ENCODE measurements around the gene LTBP3. TPM values are rescaled to one million over a fixed set of nuclear protein-coding genes. Genes with fewer than 3 reads are reported as not detected.

The LTBP3 gene
- total RNA-seq, 4 donors from 2014 or later, result 48.7 to 467 (median 140) TPM

DNA sequence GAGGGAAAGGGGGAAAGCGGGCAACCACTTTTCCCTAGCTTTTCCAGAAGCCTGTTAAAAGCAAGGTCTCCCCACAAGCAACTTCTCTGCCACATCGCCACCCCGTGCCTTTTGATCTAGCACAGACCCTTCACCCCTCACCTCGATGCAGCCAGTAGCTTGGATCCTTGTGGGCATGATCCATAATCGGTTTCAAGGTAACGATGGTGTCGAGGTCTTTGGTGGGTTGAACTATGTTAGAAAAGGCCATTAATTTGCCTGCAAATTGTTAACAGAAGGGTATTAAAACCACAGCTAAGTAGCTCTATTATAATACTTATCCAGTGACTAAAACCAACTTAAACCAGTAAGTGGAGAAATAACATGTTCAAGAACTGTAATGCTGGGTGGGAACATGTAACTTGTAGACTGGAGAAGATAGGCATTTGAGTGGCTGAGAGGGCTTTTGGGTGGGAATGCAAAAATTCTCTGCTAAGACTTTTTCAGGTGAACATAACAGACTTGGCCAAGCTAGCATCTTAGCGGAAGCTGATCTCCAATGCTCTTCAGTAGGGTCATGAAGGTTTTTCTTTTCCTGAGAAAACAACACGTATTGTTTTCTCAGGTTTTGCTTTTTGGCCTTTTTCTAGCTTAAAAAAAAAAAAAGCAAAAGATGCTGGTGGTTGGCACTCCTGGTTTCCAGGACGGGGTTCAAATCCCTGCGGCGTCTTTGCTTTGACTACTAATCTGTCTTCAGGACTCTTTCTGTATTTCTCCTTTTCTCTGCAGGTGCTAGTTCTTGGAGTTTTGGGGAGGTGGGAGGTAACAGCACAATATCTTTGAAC, 52.5 kb downstream of the LTBP3 start:
- intact Hi-C loops (cut with DNase I; ENCODE audit: low total_unique reads), result loop anchor here (5.0 kb wide), 1 partner anchor 33 kb away; no protein-coding TSS in a partner anchor
- H3K36me3 ChIP-seq, result peaks cover 0 to 56% (median 27%) of the 10 kb centered on the region in 4 donors
- peaks cover 5 to 56% (median 39%) of the 10 kb centered on the region in 4 donors for H3K4me1 ChIP-seq

DNA sequence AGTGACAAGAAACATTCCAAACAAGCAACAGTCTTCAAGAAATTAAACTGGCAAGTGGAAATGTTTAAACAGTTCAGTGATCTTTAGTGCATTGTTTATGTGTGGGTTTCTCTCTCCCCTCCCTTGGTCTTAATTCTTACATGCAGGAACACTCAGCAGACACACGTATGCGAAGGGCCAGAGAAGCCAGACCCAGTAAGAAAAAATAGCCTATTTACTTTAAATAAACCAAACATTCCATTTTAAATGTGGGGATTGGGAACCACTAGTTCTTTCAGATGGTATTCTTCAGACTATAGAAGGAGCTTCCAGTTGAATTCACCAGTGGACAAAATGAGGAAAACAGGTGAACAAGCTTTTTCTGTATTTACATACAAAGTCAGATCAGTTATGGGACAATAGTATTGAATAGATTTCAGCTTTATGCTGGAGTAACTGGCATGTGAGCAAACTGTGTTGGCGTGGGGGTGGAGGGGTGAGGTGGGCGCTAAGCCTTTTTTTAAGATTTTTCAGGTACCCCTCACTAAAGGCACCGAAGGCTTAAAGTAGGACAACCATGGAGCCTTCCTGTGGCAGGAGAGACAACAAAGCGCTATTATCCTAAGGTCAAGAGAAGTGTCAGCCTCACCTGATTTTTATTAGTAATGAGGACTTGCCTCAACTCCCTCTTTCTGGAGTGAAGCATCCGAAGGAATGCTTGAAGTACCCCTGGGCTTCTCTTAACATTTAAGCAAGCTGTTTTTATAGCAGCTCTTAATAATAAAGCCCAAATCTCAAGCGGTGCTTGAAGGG, 53.3 kb downstream of the LTBP3 start:
- DNase-seq, result no peak
- in situ Hi-C loops (cut with MboI; ENCODE audit: low pct_ligation_motif_present in 1 of 4, low pct_unique_long_range_greater_than_20kb in 1 of 4, low sequenced_read_pairs in 3 of 4), result loop anchor here (5.0 to 10.0 kb wide), 3 partner anchors 33 to 88 kb away; partner anchors contain the start of gene NEAT1 (in 2 of the 4)
- H3K4me3 ChIP-seq, result peak overlapping the region; percentile 74 to 93 (median 88)
- WGBS, 2 donors (ENCODE audit: low coverage in 1 of 2), result 1 to 5% methylated on average over 7 to 8 of the region's 8 CpGs
- intact Hi-C loops (cut with DNase I; ENCODE audit: low total_unique reads), result loop anchor here (5.0 kb wide), 1 partner anchor 33 kb away; no protein-coding TSS in a partner anchor
- H3K9me3 ChIP-seq, result no peaks in the 10 kb centered on the region
- TF ChIP-seq EP300 (IDR thresholded peaks at IDR 0.05; ENCODE audit: low read depth) (no peak), POLR2AphosphoS5 (IDR thresholded peaks at IDR 0.05) (peak; percentile 61 to 92 (median 74)), POLR2A (IDR thresholded peaks at IDR 0.05) (peak; percentile 4)
- TF ChIP-seq, protein P1, sequence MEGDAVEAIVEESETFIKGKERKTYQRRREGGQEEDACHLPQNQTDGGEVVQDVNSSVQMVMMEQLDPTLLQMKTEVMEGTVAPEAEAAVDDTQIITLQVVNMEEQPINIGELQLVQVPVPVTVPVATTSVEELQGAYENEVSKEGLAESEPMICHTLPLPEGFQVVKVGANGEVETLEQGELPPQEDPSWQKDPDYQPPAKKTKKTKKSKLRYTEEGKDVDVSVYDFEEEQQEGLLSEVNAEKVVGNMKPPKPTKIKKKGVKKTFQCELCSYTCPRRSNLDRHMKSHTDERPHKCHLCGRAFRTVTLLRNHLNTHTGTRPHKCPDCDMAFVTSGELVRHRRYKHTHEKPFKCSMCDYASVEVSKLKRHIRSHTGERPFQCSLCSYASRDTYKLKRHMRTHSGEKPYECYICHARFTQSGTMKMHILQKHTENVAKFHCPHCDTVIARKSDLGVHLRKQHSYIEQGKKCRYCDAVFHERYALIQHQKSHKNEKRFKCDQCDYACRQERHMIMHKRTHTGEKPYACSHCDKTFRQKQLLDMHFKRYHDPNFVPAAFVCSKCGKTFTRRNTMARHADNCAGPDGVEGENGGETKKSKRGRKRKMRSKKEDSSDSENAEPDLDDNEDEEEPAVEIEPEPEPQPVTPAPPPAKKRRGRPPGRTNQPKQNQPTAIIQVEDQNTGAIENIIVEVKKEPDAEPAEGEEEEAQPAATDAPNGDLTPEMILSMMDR (IDR thresholded peaks at IDR 0.05), result peak in 1 of 5 experiments; percentile 15
- no peaks in the 10 kb centered on the region for H3K27me3 ChIP-seq
- peaks cover 0 to 60% (median 27%) of the 10 kb centered on the region in 4 donors for H3K36me3 ChIP-seq
- peak overlapping the region; percentile 98 to 100 (median 99) for H3K27ac ChIP-seq
- H3K4me1 ChIP-seq, result peaks cover 5 to 50% (median 35%) of the 10 kb centered on the region in 4 donors

More for the DNA sequence above, 52.5 kb downstream of the LTBP3 start:
- in situ Hi-C loops (cut with MboI; ENCODE audit: low pct_ligation_motif_present in 1 of 4, low pct_unique_long_range_greater_than_20kb in 1 of 4, low sequenced_read_pairs in 3 of 4), result loop anchor here (5.0 to 10.0 kb wide), 3 partner anchors 33 to 88 kb away; partner anchors contain the start of gene NEAT1 (in 2 of the 4)
- no peaks in the 10 kb centered on the region for H3K27me3 ChIP-seq
- H3K9me3 ChIP-seq, result no peaks in the 10 kb centered on the region
- DNase-seq, result no peak
- peak overlapping the region; percentile 98 to 100 (median 99) for H3K27ac ChIP-seq
- peak overlapping the region; percentile 74 to 93 (median 88) for H3K4me3 ChIP-seq
- 5 to 7% methylated on average over 10 to 12 of the region's 12 CpGs for WGBS, 2 donors (ENCODE audit: low coverage in 1 of 2)
- peak; percentile 76 for TF ChIP-seq POLR2A (IDR thresholded peaks at IDR 0.05)
- TF ChIP-seq, protein P1 (IDR thresholded peaks at IDR 0.05), result no peak
- TF ChIP-seq POLR2AphosphoS5 (IDR thresholded peaks at IDR 0.05), result peak; percentile 84 to 98 (median 94)

- intact Hi-C loops (cut with DNase I; ENCODE audit: low total_unique reads), result no loop called here
- H3K27me3 ChIP-seq, result no peaks in the 10 kb centered on the region
- TF ChIP-seq POLR2A (IDR thresholded peaks at IDR 0.05) (peak; percentile 74), EP300 (IDR thresholded peaks at IDR 0.05; ENCODE audit: low read depth) (no peak), POLR2AphosphoS5 (IDR thresholded peaks at IDR 0.05) (peak; percentile 76 to 88 (median 84))
- TF ChIP-seq, protein P1 (IDR thresholded peaks at IDR 0.05), result no peak
- H3K27ac ChIP-seq, result peak overlapping the region; percentile 98 to 100 (median 99)
- H3K4me3 ChIP-seq, result peak overlapping the region; percentile 74 to 93 (median 88)
- in situ Hi-C loops (cut with MboI; ENCODE audit: low pct_ligation_motif_present in 1 of 4, low pct_unique_long_range_greater_than_20kb in 1 of 4, low sequenced_read_pairs in 3 of 4), result loop anchor here in 2 of 4 donors (10.0 kb wide), 1 partner anchor 79 kb away; the partner anchor contains the start of gene NEAT1 (in 2 of the 2)
- peaks cover 0 to 60% (median 27%) of the 10 kb centered on the region in 4 donors for H3K36me3 ChIP-seq
- WGBS, 2 donors (ENCODE audit: low coverage in 1 of 2), result 0 to 1% methylated on average over 2 to 3 of the region's 3 CpGs
- H3K9me3 ChIP-seq, result no peaks in the 10 kb centered on the region
- DNase-seq, result no peak
- H3K4me1 ChIP-seq, result peaks cover 5 to 46% (median 35%) of the 10 kb centered on the region in 4 donors
Measured at GRCh38 chr11:65503949-65504673, 54.0 kb downstream of the LTBP3 start.

Measured in transverse colon (tissue), 4 donors.